DMS114 treated with DMSO at 0.1 percent for 48 hours (cell line): ENCODE measurements around the gene GNPDA1.
"Not testable (repeated sequence)": the region's sequence is repeated elsewhere in the genome, so short reads cannot be mapped to it uniquely, and the experiment has no call there.

Experiments used
- DNase-seq: peaks from one replicate; lab custom pipeline; 2025; ENCODE audit not compliant: unreplicated experiment; lab: John Stamatoyannopoulos, UW

Gene GNPDA1

DNA sequence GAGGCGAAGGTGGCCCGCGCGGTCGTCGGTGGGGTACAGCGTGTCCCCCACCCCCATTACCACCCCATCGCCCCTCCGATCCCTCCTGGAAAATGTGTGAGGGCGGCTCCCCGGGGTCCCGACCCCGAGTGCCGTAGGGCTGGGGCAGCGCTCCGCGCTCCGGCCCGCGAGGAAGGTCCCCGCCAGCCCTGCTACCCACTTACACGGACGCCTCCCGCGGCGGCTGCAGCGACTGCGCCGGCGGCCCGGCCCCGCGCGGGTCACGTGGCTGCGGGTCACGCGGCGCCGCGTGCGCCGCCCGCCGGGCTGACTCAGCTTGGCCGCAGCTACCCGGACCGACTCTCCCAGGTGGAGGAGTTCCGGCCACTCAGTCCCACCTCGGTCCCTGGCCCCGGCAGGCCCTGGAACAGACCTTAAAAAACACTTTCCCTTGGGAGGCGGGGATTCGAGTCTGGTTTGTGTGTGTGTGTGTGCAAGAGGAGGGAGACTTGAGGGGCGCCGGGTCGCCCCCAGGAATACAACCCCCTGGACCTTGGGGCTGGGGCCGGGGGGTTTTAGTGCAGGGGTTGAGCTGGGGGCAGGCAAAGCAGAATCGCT, at the start of gene GNPDA1:
TSS of gene GNPDA1 (minus strand) at position 236 of the 597 bp plus-strand sequence. CDS start 992 bp downstream, outside the sequence.
- no peak for DNase-seq

DNA sequence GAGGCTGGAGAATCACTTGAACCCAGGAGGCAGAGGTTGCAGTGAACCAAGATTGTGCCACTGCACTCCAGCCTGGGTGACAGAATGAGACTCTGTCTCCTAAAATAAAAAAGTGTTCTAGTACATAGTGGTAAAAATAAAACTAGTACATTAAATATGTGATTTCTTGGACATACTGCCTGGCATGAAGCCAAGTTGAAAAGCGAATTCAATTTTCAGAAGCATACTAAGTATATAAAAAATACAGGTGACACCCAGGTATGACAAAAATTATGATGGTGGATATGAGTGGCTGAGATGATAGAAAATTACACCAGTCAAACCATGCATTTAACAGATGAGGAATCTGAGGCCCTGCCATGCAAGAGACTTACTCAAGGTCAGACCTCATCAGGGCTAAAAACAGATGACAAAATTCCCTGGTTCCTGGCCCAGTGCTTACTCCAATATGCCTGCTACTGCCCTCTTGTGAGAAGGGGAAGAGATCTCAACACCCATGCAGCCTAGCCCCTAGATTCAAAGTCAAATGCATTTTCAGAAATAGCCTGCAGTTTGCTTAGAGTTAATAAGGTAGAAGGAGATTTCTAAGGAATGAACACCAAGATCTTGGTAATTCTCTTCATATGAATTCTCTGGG, 46.6 kb upstream of the GNPDA1 start:
- DNase-seq = no peak

DNA sequence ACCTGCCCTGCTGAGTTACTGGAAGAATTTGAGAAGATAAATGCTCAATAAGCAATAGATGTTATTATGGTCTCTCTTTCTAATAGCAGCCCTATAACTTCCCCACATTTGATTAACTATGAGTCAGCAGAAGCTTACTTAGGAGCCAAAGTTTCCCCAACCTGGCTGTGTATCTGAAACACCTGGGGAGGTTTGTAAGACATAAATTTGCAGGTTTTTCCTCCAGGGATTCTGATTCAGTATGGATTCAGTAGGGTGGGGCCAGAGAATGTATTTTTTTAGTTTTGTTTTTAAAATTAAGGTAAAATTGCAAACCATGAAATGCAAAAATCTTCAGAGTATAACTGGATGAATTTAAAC, 44.9 kb upstream of the GNPDA1 start:
- DNase-seq = no peak

DNA sequence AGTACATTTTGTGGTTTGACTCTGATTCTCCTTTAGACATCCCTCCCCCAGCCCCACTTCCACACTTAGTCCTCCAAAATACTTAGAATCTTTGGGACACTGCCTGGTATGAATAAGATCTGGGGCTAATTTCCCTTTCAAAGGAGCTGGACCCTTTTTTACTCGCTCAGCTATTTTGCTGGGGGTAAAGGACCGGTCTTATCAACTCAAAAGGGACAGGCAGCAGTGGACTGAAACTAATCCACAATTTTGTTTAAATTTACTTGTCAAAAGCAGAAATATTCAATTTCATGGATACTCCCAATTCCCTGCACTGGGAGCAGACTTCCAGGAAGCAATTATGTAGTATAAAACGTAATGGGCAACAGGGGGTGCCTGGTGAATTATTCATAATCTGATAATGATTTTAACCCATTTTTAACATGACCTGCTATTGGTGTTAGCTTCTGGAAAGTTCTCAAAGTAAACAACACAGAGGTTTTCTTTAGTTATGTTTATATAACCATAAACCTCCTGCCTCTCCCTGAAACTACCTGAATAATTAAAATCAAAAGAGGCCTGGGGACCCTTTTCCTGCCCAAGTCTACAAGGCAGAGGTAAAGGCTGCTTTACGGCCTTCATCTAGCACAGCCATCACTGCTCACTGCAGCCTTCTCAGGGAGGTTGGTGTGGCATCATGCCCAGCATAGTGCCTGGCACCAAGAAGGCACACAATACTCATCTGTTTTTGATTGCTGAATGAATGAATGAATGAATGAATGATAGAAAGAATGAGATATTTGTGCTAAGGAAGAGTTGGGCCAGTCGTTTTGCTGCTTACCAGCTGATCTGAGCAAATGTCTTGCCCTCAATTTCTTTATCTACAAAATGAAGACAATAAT, 44.2 kb upstream of the GNPDA1 start:
- DNase-seq = no peak

DNA sequence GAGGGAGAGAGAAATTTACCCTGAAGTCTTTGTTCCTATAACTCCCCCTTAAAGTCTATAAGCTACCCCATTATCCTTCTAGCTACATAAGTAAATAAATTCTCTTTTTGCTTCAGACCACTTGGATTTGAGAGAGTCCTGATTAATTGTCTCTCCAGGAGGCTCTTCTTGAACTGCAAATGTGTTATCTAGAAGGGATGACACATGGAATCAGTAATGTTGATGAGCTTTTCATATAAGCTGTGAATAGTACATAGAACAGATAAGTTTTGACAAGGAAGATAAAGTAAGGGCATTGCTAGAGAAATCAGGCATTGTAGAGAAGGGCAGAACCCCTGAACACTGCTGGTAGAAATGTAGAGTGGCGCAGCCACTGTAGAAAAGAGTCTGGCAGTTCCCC, 42.5 kb upstream of the GNPDA1 start:
- DNase-seq = no peak

DNA sequence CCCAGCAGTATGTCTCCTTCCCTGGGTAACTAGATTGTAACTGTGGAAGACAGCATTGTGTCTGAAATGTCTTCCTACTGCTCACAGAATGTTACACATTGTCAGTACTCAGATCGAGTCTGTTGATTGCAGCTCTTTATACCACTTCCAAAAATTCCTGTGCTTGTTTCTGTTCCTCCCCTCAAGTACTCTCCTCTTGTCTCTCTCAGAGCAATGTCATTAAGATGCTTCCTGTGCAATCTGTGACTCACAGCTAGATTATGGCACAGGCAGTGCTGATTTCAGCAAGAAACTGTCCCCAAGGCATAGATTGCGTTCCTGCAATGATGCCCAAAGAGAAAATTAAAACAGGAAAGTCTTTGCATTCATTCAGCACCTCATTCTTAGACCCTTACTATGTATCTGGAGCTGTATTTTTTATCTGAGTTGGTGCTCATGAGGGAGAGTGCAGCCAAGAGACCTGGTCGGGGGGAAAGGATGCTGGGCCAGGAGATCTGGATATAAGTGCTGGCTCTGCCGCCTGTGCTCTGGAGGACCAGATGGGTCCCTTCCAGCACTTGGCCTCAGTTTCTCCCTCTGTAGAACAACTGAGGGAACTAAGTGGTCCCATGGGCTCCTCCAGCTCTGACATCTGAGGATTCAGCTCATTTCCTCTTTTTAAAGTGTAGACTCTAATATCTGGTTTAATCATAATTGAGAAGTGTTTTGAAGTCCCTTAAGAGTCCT, 40.8 kb upstream of the GNPDA1 start:
- no peak for DNase-seq

DNA sequence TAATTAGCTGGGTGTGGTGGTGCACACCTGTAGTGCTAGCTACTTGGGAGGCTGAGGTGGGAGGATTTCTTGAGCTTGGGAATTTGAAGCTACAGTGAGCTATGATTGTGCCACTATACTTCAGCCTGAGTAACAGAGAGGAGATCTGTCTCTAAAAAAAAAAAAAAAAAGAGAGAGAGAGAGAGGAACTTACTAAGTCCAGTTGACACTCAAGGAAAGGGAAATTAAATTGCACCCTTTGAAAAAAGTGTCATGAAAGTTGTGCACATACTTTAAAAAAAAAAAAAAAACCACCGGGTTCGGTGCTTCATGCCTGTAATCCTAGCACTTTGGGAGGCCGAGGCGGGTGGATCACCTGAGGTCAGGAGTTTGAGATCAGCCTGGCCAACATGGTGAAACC, 39.2 kb upstream of the GNPDA1 start:
- not testable (repeated sequence) for DNase-seq

DNA sequence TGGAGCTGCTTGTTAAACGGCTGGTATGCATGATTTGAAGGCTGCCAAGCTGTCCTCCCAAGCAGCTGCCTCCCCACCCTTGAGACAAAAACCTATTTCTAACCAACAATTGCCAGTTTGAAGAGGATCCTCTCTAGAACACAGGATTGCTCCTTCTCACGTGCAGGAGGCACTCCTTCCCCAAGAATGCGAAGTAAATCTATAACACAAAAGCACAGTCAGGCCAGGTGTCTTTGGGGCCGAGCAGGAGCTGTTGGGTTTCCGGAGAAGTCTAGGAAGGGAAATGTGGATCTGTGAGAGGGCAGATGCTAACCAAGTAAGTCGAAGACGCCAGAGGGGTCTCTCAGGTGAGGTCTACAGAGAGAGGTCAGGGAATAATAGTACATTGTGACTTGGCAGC, 35.4 kb upstream of the GNPDA1 start:
- no peak for DNase-seq

DNA sequence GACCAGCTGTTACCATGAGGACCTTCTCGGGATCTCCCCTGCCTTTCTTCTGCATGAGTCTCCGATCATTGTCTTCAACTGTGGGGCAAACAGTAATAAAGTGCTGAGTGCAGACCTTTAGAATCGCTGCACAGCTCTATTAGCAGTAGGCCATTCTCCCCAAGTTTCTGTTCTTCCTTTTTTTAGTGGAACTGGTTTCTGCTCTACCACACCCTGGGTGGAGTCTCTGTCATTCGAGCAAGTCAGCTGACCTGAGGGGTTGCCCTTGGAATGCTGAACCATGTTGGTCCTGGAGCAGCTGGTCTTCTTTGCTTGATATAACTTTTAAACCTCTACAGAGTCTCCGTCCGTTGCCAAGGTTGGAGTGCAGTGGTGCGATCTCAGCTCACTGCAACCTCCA, 33.4 kb upstream of the GNPDA1 start:
- no peak for DNase-seq

DNA sequence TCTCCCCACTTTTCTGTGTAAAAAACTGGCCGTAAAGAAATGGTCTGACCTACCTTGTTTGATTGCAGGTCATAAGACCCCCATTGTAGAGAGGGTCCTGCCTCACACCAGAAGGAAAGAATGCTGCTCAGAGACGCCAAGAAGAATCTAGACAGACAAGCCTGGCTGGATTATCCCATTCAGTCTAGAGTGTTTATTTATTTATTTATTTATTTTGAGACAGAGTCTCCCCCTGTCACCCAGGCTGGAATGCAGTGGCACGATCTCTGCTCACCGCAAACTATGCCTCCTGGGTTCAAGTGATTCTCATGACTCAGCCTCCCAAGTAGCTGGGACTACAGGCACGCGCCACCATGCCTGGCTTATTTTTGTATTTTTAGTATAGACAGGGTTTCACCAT, 28.1 kb upstream of the GNPDA1 start:
- DNase-seq = not testable (repeated sequence)

DNA sequence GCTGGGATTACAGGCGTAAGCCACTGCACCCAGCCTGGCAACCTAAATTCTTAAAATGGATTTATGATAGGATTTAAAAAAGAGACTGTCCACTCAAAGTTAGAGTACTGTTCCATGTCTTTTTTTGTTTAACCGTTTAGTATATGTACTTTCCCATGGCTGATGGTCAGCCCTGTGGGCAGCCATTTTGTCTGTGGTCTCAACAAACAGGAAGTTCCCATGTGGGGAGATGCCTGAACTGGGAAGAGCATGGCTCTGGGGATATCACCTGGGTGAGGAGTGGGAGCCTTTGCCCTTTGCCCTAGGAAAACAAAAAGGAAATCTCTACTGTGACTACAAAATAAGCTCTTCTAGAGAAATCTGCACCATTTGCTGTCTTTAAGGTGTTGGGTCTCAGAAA, 27.5 kb upstream of the GNPDA1 start:
- no peak for DNase-seq

DNA sequence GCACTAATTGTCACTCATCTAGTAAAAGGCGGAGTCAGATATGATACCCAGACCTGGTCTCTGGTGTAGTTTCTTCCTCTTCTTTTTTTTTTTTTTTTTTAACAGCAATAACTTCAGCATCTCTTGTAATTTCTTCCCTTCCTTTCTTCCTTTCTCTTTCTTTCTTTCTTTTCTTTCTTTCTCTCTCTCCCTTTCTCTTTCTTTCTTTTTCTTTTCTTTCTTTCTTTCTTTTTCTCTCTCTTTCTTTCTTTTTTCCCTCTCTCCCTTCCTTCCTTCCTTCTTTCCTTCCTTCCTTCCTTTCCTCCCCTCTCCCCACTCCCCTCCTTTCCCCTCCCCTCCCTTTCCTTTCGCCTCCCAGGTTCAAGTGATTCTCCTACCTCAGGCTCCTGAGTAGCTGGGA, 25.9 kb upstream of the GNPDA1 start:
- DNase-seq = no peak

DNA sequence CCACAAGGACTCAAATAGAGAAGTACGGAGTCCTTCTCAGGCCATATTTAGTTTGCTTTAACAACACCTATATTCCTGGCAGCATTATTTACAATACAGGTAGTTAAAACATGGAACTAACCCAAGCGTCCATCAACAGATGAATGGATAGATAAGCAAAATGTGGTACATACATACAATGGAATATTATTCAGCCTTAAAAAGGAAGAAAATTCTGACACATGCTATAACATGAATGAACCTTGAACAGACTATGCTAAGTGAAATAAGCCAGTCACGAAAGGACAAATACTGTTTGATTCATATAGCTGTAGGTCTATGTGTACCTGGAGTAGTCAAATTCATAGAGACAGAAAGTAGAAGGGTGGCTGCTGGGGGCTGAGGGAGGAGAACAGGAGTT, 24.8 kb upstream of the GNPDA1 start:
- DNase-seq = not testable (repeated sequence)

DNA sequence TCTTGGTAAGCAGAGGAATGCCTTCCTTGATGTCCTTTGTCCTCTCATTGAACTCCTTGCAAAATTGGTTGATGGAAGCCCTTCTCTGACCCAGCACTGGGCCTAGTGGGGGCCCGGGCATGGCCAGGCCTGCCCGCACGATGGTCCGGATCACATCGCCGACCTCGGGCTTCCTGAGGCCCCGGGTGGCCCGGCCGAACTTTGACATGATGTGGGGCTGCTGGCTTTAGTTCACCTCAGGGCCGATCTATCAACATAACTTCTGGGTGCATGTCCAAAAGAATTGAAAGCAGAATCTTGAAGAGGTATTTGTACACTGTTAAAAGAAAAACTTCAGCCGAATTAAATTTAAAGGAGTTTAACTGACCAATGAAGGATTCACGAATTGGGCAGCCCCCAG, 24.1 kb upstream of the GNPDA1 start:
- no peak for DNase-seq

DNA sequence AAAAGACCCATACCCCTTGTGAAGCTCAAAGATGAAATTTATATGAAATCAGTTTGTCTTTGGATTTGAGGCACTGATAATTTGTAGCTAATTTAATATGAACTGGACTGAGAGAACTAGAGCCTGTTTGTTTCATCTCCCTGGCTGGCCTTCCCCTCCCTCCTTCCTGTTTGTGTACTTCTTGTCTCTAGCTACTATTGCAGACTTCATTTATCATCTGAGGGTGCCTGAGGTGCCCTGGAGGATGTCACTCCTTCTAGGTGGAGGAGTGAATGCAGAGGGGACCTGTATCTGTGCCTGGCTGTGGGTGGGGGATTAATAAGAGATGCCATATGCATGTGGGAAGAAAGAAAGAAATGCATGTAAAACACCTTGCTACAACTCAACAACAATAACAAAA, 22.2 kb upstream of the GNPDA1 start:
- no peak for DNase-seq

DNA sequence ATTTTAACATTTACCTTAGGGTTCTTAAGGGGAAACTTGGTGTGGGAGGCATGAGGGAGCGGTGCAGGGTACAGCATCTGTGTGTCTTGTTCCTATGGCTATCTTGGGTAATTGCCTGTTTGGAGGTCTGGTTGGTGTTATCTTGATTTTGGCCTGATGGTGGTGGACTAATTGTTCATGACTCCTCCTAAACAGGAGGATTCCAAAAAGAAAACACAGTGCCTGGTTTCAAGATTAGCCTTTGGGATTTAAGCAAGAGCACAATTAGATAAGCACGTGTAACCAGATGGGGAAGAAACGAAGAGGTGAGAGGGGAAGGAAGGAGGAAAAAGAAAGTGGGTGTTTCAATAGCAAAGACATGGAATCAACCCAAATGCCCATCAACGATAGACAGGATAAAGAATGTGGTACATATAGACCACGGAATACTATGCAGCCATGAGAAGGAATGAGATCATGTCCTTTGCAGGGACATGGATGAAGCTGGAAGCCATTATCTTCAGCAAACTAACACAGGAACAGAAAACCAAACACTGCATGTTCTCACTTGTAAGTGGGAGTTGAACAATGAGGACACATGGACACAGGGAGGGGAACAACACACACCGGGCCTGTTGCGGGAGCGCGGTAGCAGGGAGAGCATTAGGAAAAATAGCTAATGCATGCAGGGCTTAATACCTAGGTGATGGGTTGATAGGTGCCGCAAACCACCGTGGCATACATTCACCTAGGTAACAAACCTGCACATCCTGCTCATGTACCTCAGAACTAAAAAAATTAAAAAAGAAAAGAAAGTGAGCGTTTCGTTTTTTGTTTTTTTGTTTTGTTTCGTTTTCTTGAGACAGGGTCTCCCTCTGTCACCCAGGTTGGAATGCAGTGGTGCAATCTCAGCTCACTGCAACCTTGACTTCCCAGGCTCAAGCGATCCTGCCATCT, 21.1 kb upstream of the GNPDA1 start:
- not testable (repeated sequence) for DNase-seq

DNA sequence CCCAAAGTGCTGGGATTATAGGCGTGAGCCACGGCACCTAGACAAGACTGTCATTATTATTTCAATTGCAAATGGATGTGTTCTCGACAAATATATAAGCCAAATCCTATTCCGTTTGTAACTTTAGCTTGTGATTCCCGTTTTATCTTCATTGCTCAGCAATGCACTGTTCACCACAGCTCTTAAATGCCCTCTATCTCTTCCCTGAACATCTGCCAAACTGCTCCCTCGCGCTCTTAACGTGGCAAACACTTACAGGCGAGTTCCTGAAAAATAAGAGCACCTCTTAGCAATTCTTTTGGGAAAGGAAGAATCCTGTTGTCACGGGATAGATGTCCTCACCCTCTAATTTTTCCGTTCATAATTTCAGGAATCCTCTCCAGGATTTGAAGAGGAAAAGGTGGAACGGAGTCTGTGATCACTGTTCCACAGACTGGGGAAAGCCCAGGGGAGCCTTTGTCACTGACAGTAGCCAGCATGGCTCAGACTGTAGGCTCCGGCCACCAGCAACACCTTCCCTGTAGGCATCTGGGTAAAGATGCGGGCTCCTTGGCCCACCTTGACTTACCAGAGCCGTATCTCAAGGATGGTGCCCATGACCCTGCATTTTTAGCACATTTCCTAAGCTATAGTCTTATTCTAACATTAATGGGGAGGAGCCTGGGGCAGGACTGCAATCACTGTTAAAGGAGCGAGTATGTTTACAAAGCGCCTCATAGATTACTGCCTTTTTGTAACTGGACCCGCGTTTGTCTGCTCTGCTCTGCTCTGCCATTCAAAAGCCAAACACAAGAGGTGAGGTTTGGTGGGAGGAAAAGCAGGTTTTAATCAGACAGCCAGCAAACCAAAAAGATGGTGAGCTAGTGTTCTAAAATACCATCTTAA, 20.2 kb upstream of the GNPDA1 start:
- DNase-seq = no peak

DNA sequence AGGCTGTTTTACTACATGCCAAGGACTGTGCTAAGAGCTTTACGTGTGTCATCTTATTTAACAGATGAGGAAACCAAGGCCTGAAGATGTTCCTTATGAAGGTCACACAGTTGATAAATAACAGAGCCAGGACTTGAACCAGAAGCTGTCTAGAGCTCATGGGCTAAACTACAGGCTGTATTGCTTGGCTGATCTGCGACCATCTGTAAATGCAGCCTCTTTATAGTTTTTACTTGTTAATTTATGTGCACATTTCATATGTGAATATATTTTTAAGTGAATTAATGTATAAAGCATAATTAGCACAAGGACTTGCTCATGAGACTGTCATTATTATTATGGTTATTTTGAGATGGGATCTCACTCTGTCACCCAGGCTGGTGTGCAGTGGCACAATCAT, 19.3 kb upstream of the GNPDA1 start:
- DNase-seq = no peak

DNA sequence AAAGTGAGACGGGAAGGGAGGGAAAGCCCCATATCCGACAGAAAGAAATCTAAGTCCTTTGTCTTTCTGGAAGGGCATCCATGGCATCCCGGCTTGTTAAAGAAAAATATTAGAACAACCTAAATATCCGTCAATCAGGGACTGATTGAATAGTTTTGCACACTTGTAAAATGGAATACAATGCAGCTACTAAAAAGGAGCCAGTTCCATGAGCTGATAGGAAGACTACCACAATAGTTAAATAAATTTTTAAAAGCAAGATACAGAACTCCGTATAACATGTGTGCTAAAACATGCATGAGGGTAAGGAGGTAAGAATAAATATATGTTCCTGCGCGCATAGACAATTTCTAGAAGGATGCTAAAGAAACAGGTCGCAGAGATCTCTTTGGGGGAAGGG, 12.8 kb upstream of the GNPDA1 start:
- DNase-seq = no peak
